Measurements from ENCODE around the gene KRTAP4-16.
"Not testable (repeated sequence)": the region's sequence is repeated elsewhere in the genome, so short reads cannot be mapped to it uniquely, and the experiment has no call there.

KRTAP4-16 gene

GRCh38 chr17:41101586-41102259 is at the start of gene KRTAP4-16:
Gene KRTAP4-16, minus strand, starts transcription at chr17:41102209. Its CDS starts 0 bp downstream, at chr17:41102209.
- no peaks in the 10 kb centered on the region for H3K4me1 ChIP-seq (ENCODE audit: control insufficient read depth in 2 of 2, insufficient read depth in 2 of 2, low read length in 2 of 2)
- H3K27ac ChIP-seq (ENCODE audit: low read depth in 2 of 2, low read length in 2 of 2): no peak within 1 kb of the TSS
- H3K9ac ChIP-seq (ENCODE audit: low read depth in 1 of 2, low read length in 2 of 2): no peak within 1 kb of the TSS
- H3K27me3 ChIP-seq (ENCODE audit: control insufficient read depth in 2 of 2, insufficient read depth in 2 of 2, low read length in 2 of 2): peaks cover 0 to 2% of the 10 kb centered on the region in 2 donors
- H3K36me3 ChIP-seq (ENCODE audit: control insufficient read depth in 2 of 2, insufficient read depth in 2 of 2, low read length in 2 of 2): no peaks in the 10 kb centered on the region
- H3K4me3 ChIP-seq (ENCODE audit: low read length in 2 of 2): no peak within 1 kb of the TSS
- H3K9me3 ChIP-seq (ENCODE audit: control insufficient read depth in 2 of 2, low read length in 2 of 2): no peaks in the 10 kb centered on the region

GRCh38 chr17:41151525-41151924 is 49.5 kb upstream of the KRTAP4-16 start:
- Histone ChIP-seq H3K9me3 (ENCODE audit: control insufficient read depth in 2 of 2, low read length in 2 of 2) (no peaks in the 10 kb centered on the region), H3K36me3 (ENCODE audit: control insufficient read depth in 2 of 2, insufficient read depth in 2 of 2, low read length in 2 of 2) (no peaks in the 10 kb centered on the region), H3K4me1 (ENCODE audit: control insufficient read depth in 2 of 2, insufficient read depth in 2 of 2, low read length in 2 of 2) (no peaks in the 10 kb centered on the region), H3K27me3 (ENCODE audit: control insufficient read depth in 2 of 2, insufficient read depth in 2 of 2, low read length in 2 of 2) (peaks cover 2 to 3% of the 10 kb centered on the region in 2 donors), H3K9ac (ENCODE audit: low read depth in 1 of 2, low read length in 2 of 2) (no peak overlapping the region), H3K4me3 (ENCODE audit: low read length in 2 of 2) (no peak overlapping the region), H3K27ac (ENCODE audit: low read depth in 2 of 2, low read length in 2 of 2) (no peak overlapping the region)

GRCh38 chr17:41150026-41150425 is 48.0 kb upstream of the KRTAP4-16 start:
- Histone ChIP-seq H3K27ac (ENCODE audit: low read depth in 2 of 2, low read length in 2 of 2) (no peak overlapping the region), H3K9me3 (ENCODE audit: control insufficient read depth in 2 of 2, low read length in 2 of 2) (no peaks in the 10 kb centered on the region), H3K36me3 (ENCODE audit: control insufficient read depth in 2 of 2, insufficient read depth in 2 of 2, low read length in 2 of 2) (no peaks in the 10 kb centered on the region), H3K9ac (ENCODE audit: low read depth in 1 of 2, low read length in 2 of 2) (no peak overlapping the region), H3K4me1 (ENCODE audit: control insufficient read depth in 2 of 2, insufficient read depth in 2 of 2, low read length in 2 of 2) (no peaks in the 10 kb centered on the region), H3K4me3 (ENCODE audit: low read length in 2 of 2) (no peak overlapping the region), H3K27me3 (ENCODE audit: control insufficient read depth in 2 of 2, insufficient read depth in 2 of 2, low read length in 2 of 2) (peaks cover 2 to 3% of the 10 kb centered on the region in 2 donors)

GRCh38 chr17:41149652-41149985 is 47.6 kb upstream of the KRTAP4-16 start, which contains the start of gene KRTAP4-5:
Gene KRTAP4-5, minus strand, starts transcription at chr17:41149825. Its CDS starts 58 bp downstream, at chr17:41149767.
- Histone ChIP-seq H3K27ac (ENCODE audit: low read depth in 2 of 2, low read length in 2 of 2) (no peak within 1 kb of the TSS), H3K27me3 (ENCODE audit: control insufficient read depth in 2 of 2, insufficient read depth in 2 of 2, low read length in 2 of 2) (peaks cover 2 to 3% of the 10 kb centered on the region in 2 donors), H3K4me3 (ENCODE audit: low read length in 2 of 2) (no peak within 1 kb of the TSS), H3K9me3 (ENCODE audit: control insufficient read depth in 2 of 2, low read length in 2 of 2) (no peaks in the 10 kb centered on the region), H3K36me3 (ENCODE audit: control insufficient read depth in 2 of 2, insufficient read depth in 2 of 2, low read length in 2 of 2) (no peaks in the 10 kb centered on the region), H3K4me1 (ENCODE audit: control insufficient read depth in 2 of 2, insufficient read depth in 2 of 2, low read length in 2 of 2) (no peaks in the 10 kb centered on the region), H3K9ac (ENCODE audit: low read depth in 1 of 2, low read length in 2 of 2) (no peak within 1 kb of the TSS)

GRCh38 chr17:41148971-41149651 is 47.1 kb upstream of the KRTAP4-16 start:
- H3K27me3 ChIP-seq (ENCODE audit: control insufficient read depth in 2 of 2, insufficient read depth in 2 of 2, low read length in 2 of 2); H3K9ac ChIP-seq (ENCODE audit: low read depth in 1 of 2, low read length in 2 of 2); H3K9me3 ChIP-seq (ENCODE audit: control insufficient read depth in 2 of 2, low read length in 2 of 2); H3K4me3 ChIP-seq (ENCODE audit: low read length in 2 of 2); H3K27ac ChIP-seq (ENCODE audit: low read depth in 2 of 2, low read length in 2 of 2); H3K36me3 ChIP-seq (ENCODE audit: control insufficient read depth in 2 of 2, insufficient read depth in 2 of 2, low read length in 2 of 2); H3K4me1 ChIP-seq (ENCODE audit: control insufficient read depth in 2 of 2, insufficient read depth in 2 of 2, low read length in 2 of 2): not testable (repeated sequence)

- Histone ChIP-seq H3K9ac (ENCODE audit: low read depth in 1 of 2, low read length in 2 of 2) (no peak overlapping the region), H3K9me3 (ENCODE audit: control insufficient read depth in 2 of 2, low read length in 2 of 2) (no peaks in the 10 kb centered on the region), H3K4me1 (ENCODE audit: control insufficient read depth in 2 of 2, insufficient read depth in 2 of 2, low read length in 2 of 2) (no peaks in the 10 kb centered on the region), H3K27me3 (ENCODE audit: control insufficient read depth in 2 of 2, insufficient read depth in 2 of 2, low read length in 2 of 2) (peaks cover 0 to 3% of the 10 kb centered on the region in 2 donors), H3K27ac (ENCODE audit: low read depth in 2 of 2, low read length in 2 of 2) (no peak overlapping the region), H3K4me3 (ENCODE audit: low read length in 2 of 2) (no peak overlapping the region), H3K36me3 (ENCODE audit: control insufficient read depth in 2 of 2, insufficient read depth in 2 of 2, low read length in 2 of 2) (no peaks in the 10 kb centered on the region)
These were observed 45.7 kb upstream of the KRTAP4-16 start for GRCh38 chr17:41147531-41148204.

GRCh38 chr17:41145261-41145660 is 43.3 kb upstream of the KRTAP4-16 start:
- Histone ChIP-seq H3K27ac (ENCODE audit: low read depth in 2 of 2, low read length in 2 of 2) (no peak overlapping the region), H3K9ac (ENCODE audit: low read depth in 1 of 2, low read length in 2 of 2) (no peak overlapping the region), H3K9me3 (ENCODE audit: control insufficient read depth in 2 of 2, low read length in 2 of 2) (no peaks in the 10 kb centered on the region), H3K4me3 (ENCODE audit: low read length in 2 of 2) (no peak overlapping the region), H3K4me1 (ENCODE audit: control insufficient read depth in 2 of 2, insufficient read depth in 2 of 2, low read length in 2 of 2) (no peaks in the 10 kb centered on the region), H3K36me3 (ENCODE audit: control insufficient read depth in 2 of 2, insufficient read depth in 2 of 2, low read length in 2 of 2) (no peaks in the 10 kb centered on the region), H3K27me3 (ENCODE audit: control insufficient read depth in 2 of 2, insufficient read depth in 2 of 2, low read length in 2 of 2) (no peaks in the 10 kb centered on the region)

GRCh38 chr17:41144846-41145245 is 42.8 kb upstream of the KRTAP4-16 start:
- no peaks in the 10 kb centered on the region for H3K36me3 ChIP-seq (ENCODE audit: control insufficient read depth in 2 of 2, insufficient read depth in 2 of 2, low read length in 2 of 2)
- no peaks in the 10 kb centered on the region for H3K4me1 ChIP-seq (ENCODE audit: control insufficient read depth in 2 of 2, insufficient read depth in 2 of 2, low read length in 2 of 2)
- H3K27me3 ChIP-seq (ENCODE audit: control insufficient read depth in 2 of 2, insufficient read depth in 2 of 2, low read length in 2 of 2): no peaks in the 10 kb centered on the region
- H3K4me3 ChIP-seq (ENCODE audit: low read length in 2 of 2): no peak overlapping the region
- no peak overlapping the region for H3K9ac ChIP-seq (ENCODE audit: low read depth in 1 of 2, low read length in 2 of 2)
- no peaks in the 10 kb centered on the region for H3K9me3 ChIP-seq (ENCODE audit: control insufficient read depth in 2 of 2, low read length in 2 of 2)
- H3K27ac ChIP-seq (ENCODE audit: low read depth in 2 of 2, low read length in 2 of 2): no peak overlapping the region

GRCh38 chr17:41141361-41141760 is 39.4 kb upstream of the KRTAP4-16 start:
- Histone ChIP-seq H3K4me3 (ENCODE audit: low read length in 2 of 2) (no peak overlapping the region), H3K9me3 (ENCODE audit: control insufficient read depth in 2 of 2, low read length in 2 of 2) (no peaks in the 10 kb centered on the region), H3K9ac (ENCODE audit: low read depth in 1 of 2, low read length in 2 of 2) (no peak overlapping the region), H3K27ac (ENCODE audit: low read depth in 2 of 2, low read length in 2 of 2) (no peak overlapping the region), H3K27me3 (ENCODE audit: control insufficient read depth in 2 of 2, insufficient read depth in 2 of 2, low read length in 2 of 2) (no peaks in the 10 kb centered on the region), H3K4me1 (ENCODE audit: control insufficient read depth in 2 of 2, insufficient read depth in 2 of 2, low read length in 2 of 2) (no peaks in the 10 kb centered on the region), H3K36me3 (ENCODE audit: control insufficient read depth in 2 of 2, insufficient read depth in 2 of 2, low read length in 2 of 2) (no peaks in the 10 kb centered on the region)
